GM21526 (cell line): ENCODE measurements around the gene PHF2.

Experiments used
- ATAC-seq: cut with Tn5 transposase; IDR thresholded peaks from one replicate; pipeline ENCODE4 v1.9.1; 2021; ENCODE audit warnings: moderate library complexity; ENCODE audit not compliant: unreplicated experiment, low FRiP score

The PHF2 gene

GRCh38 chr9:93585695-93586094, 9.3 kb downstream of the PHF2 start:
- ATAC-seq: no peak

GRCh38 chr9:93586290-93587057, 10.1 kb downstream of the PHF2 start:
- no peak for ATAC-seq

GRCh38 chr9:93587284-93587650, 10.9 kb downstream of the PHF2 start:
- no peak for ATAC-seq

GRCh38 chr9:93587651-93588347, 11.4 kb downstream of the PHF2 start:
- no peak for ATAC-seq

GRCh38 chr9:93588641-93589609, 12.5 kb downstream of the PHF2 start:
- no peak for ATAC-seq

- no peak for ATAC-seq
Measured at GRCh38 chr9:93589688-93590087, 13.3 kb downstream of the PHF2 start.

- ATAC-seq: no peak
Measured at GRCh38 chr9:93590609-93591234, 14.3 kb downstream of the PHF2 start.

GRCh38 chr9:93591301-93592007, 15.1 kb downstream of the PHF2 start:
- ATAC-seq: no peak

- no peak for ATAC-seq
Measured at GRCh38 chr9:93592008-93592642, 15.7 kb downstream of the PHF2 start.

GRCh38 chr9:93592643-93593021, 16.2 kb downstream of the PHF2 start:
- no peak for ATAC-seq

GRCh38 chr9:93593144-93593658, 16.8 kb downstream of the PHF2 start:
- no peak for ATAC-seq

GRCh38 chr9:93594041-93594756, 17.8 kb downstream of the PHF2 start:
- no peak for ATAC-seq

GRCh38 chr9:93595461-93595860, 19.1 kb downstream of the PHF2 start:
- ATAC-seq: no peak

GRCh38 chr9:93595861-93596365, 19.5 kb downstream of the PHF2 start:
- ATAC-seq: no peak

- no peak for ATAC-seq
Measured at GRCh38 chr9:93596399-93596798, 20.0 kb downstream of the PHF2 start.

- no peak for ATAC-seq
Measured at GRCh38 chr9:93597142-93597706, 20.8 kb downstream of the PHF2 start.

GRCh38 chr9:93597871-93598646, 21.7 kb downstream of the PHF2 start:
- ATAC-seq: no peak
